Transverse colon (tissue), 4 donors: Measurements from ENCODE around the gene ZNF665. TPM values are rescaled to one million over a fixed set of nuclear protein-coding genes. Genes with fewer than 3 reads are reported as not detected.

Source experiments
- DNase-seq: peaks from one replicate; pipeline ENCODE4 v3.0.0-alpha.2; 2019
- H3K27ac ChIP-seq, 4 donors: fragments of 200-600 bp; sonication (generic); 2 replicates each; pipeline ENCODE4 v1.5.1; 2016 to 2018; ENCODE audit warnings: inconsistent platforms in 4 of 4
- H3K27me3 ChIP-seq: fragments of 200-600 bp; sonication (generic); 2 replicates; pipeline ENCODE4 v1.5.1; 2017; ENCODE audit warnings: inconsistent platforms
- H3K36me3 ChIP-seq, 4 donors: fragments of 200-600 bp; sonication (generic); 2 replicates each; pipeline ENCODE4 v1.5.1; 2017 to 2019; ENCODE audit warnings: inconsistent platforms in 4 of 4
- H3K4me1 ChIP-seq, 4 donors: fragments of 200-600 bp; sonication (generic); 2 replicates each; pipeline ENCODE4 v1.5.1; 2017 to 2020; ENCODE audit warnings: inconsistent platforms in 4 of 4
- H3K4me3 ChIP-seq, 4 donors: fragments of 200-600 bp; sonication (generic); 1 replicate in 1 of 4; 2 replicates in 3 of 4; pipeline versions ENCODE4 v1.5.1 to v1.6.1; 2017 to 2019; ENCODE audit warnings: inconsistent platforms in 4 of 4
- H3K9me3 ChIP-seq, 2 donors: fragments of 200-600 bp; sonication (generic); 2 replicates each; pipeline ENCODE4 v1.5.1; 2017 to 2019; ENCODE audit warnings: inconsistent platforms in 2 of 2
- CTCF ChIP-seq, 5 experiments: fragments of 200-600 bp in 3 of 5; fragments of 450-650 bp in 2 of 5; sonication (generic) in 3 of 5; IDR thresholded peaks; 1 replicate in 2 of 5; 2 replicates in 3 of 5; pipeline ENCODE4 v1.5.1; 2016 to 2017; ENCODE audit warnings: antibody characterized with exemption in 5 of 5, inconsistent platforms in 3 of 5, mild to moderate bottlenecking in 2 of 5, moderate library complexity in 1 of 5
- EP300 ChIP-seq: sonication (generic); formaldehyde crosslinking; IDR thresholded peaks from one replicate; pipeline ENCODE4 v1.6.1; 2017; ENCODE audit warnings: antibody characterized with exemption, low read depth
- POLR2A ChIP-seq: fragments of 450-650 bp; IDR thresholded peaks from one replicate; pipeline ENCODE4 v1.6.1; 2016; ENCODE audit warnings: antibody characterized with exemption, mild to moderate bottlenecking, moderate library complexity
- POLR2AphosphoS5 ChIP-seq, 3 donors: sonication (generic); formaldehyde crosslinking; IDR thresholded peaks; one replicate each; pipeline ENCODE4 v1.6.1; 2016; ENCODE audit warnings: antibody characterized with exemption in 3 of 3
- WGBS, 2 donors: methylation state at CpG; one replicate each; pipeline ENCODE4 v1.1.5; 2018; ENCODE audit warnings: low coverage in 1 of 2; 5-methylcytosine and 5-hydroxymethylcytosine counted together
- in situ Hi-C, 4 donors: fragments of 200-750 bp; cut with MboI; loops; one replicate each; pipeline versions ENCODE4 v1.15.0 to v1.15.1; 2017; ENCODE audit warnings: low sequenced_read_pairs in 3 of 4, low pct_ligation_motif_present in 1 of 4, low pct_unique_long_range_greater_than_20kb in 1 of 4
- intact Hi-C: fragments of 100-400 bp; cut with DNase I; formaldehyde crosslinking; loops from one replicate; pipeline ENCODE4 v1.15.1; 2023; ENCODE audit warnings: low total_unique reads
- total RNA-seq, 4 donors: library from RNA; depleted of rRNA; stranded (reverse); fragments of >200 nt; gene quantifications; one replicate each; pipeline ENCODE4 v1.1.0, GENCODE V29; 2016

ZNF665 gene
- total RNA-seq, 4 donors from 2014 or later, result 1.00 to 4.4 (median 2.6) TPM; not detected in 1

- in situ Hi-C loops (no loop called here), intact Hi-C loops (no loop called here)
- Histone ChIP-seq H3K27me3 (no peaks in the 10 kb centered on the region), H3K27ac (no peak overlapping the region), H3K9me3 (peaks cover 18 to 21% of the 10 kb centered on the region in 2 donors), H3K4me1 (peaks cover 0 to 20% (median 7%) of the 10 kb centered on the region in 4 donors), H3K36me3 (peaks cover 0 to 10% (median 2%) of the 10 kb centered on the region in 4 donors), H3K4me3 (no peak overlapping the region)
- no peak for DNase-seq
- no peak for TF ChIP-seq EP300
- TF ChIP-seq POLR2AphosphoS5 (IDR thresholded peaks at IDR 0.05), result no peak
- no peak for TF ChIP-seq CTCF (IDR thresholded peaks at IDR 0.05)
- WGBS, 2 donors, result 88 to 92% methylated on average over 9 of the region's 9 CpGs
These were observed 36.3 kb downstream of the ZNF665 start for GRCh38 chr19:53156850-53157249.

- peaks cover 0 to 81% (median 40%) of the 10 kb centered on the region in 4 donors for H3K36me3 ChIP-seq
- in situ Hi-C loops, result no loop called here
- intact Hi-C loops, result no loop called here
- no peak overlapping the region for H3K4me3 ChIP-seq
- no peak overlapping the region for H3K27ac ChIP-seq
- peaks cover 72 to 82% of the 10 kb centered on the region in 2 donors for H3K9me3 ChIP-seq
- no peaks in the 10 kb centered on the region for H3K4me1 ChIP-seq
- no peak for DNase-seq
- no peaks in the 10 kb centered on the region for H3K27me3 ChIP-seq
- TF ChIP-seq EP300, result no peak
- no peak for TF ChIP-seq CTCF (IDR thresholded peaks at IDR 0.05)
- TF ChIP-seq POLR2AphosphoS5 (IDR thresholded peaks at IDR 0.05), result no peak
- TF ChIP-seq POLR2A, result no peak
These were observed 45.5 kb downstream of the ZNF665 start for GRCh38 chr19:53147645-53148044.

- no peaks in the 10 kb centered on the region for H3K27me3 ChIP-seq
- H3K27ac ChIP-seq, result no peak overlapping the region
- no peaks in the 10 kb centered on the region for H3K4me1 ChIP-seq
- peaks cover 62 to 84% of the 10 kb centered on the region in 2 donors for H3K9me3 ChIP-seq
- 88 to 92% methylated on average over 3 to 4 of the region's 4 CpGs for WGBS, 2 donors
- in situ Hi-C loops (no loop called here), intact Hi-C loops (no loop called here)
- TF ChIP-seq POLR2A, result no peak
- TF ChIP-seq POLR2AphosphoS5 (IDR thresholded peaks at IDR 0.05), result no peak
- TF ChIP-seq EP300, result no peak
- TF ChIP-seq CTCF (IDR thresholded peaks at IDR 0.05), result no peak
- DNase-seq, result no peak
- peaks cover 4 to 38% (median 20%) of the 10 kb centered on the region in 4 donors for H3K36me3 ChIP-seq
- H3K4me3 ChIP-seq, result no peak overlapping the region
These were observed 52.8 kb downstream of the ZNF665 start for GRCh38 chr19:53140351-53140750.

DNA sequence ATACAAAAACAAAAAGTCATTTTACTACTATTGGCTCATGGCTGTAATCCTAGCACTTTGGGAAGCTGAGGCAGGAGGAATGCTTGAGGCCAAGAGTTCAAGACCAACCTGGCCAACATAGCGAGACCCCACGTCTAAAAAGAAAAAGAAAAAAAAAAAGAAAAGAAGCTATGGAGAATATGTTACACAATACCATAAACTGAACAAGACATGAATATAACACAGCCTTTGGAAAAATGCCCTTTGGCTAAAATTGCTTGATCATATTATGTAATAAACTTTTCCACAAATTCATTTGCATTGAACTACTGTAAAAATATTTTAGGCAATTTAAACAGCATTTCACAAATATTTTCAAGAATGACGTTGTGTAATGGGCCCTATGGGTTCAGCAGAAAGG lies 56.7 kb downstream of the ZNF665 start:
- DNase-seq, result no peak
- in situ Hi-C loops, result no loop called here
- WGBS, 2 donors, result 87 to 92% methylated on average over 3 of the region's 3 CpGs
- Histone ChIP-seq H3K27me3 (no peaks in the 10 kb centered on the region), H3K36me3 (peaks cover 0 to 6% (median 3%) of the 10 kb centered on the region in 4 donors), H3K27ac (no peak overlapping the region), H3K4me3 (no peak overlapping the region), H3K9me3 (peaks cover 43 to 53% of the 10 kb centered on the region in 2 donors), H3K4me1 (peaks cover 0 to 13% (median 6%) of the 10 kb centered on the region in 4 donors)
- intact Hi-C loops, result no loop called here
- TF ChIP-seq EP300 (no peak), POLR2A (no peak), CTCF (IDR thresholded peaks at IDR 0.05) (no peak), POLR2AphosphoS5 (IDR thresholded peaks at IDR 0.05) (no peak)
